H9 (cell line): ENCODE results near the gene MESP1. TPM values are rescaled to one million over a fixed set of nuclear protein-coding genes. Genes with fewer than 3 reads are reported as not detected.

ENCODE experiments used
- DNase-seq: peaks from one replicate; pipeline ENCODE4 v3.0.0-alpha.2; 2017
- H2AFZ ChIP-seq: one replicate; pipeline ENCODE4 v1.6.1; 2013; ENCODE audit warnings: mild to moderate bottlenecking, low read length, control low read depth, moderate library complexity
- H2AK5ac ChIP-seq: 2 replicates; pipeline ENCODE4 v1.6.1; 2013; ENCODE audit warnings: low read length, control low read depth, mixed read lengths; ENCODE audit not compliant: insufficient read length
- H2BK120ac ChIP-seq: one replicate; pipeline ENCODE4 v1.6.1; 2013; ENCODE audit warnings: low read depth, mild to moderate bottlenecking, low read length, control low read depth, inconsistent platforms; ENCODE audit not compliant: poor library complexity, severe bottlenecking
- H2BK12ac ChIP-seq: 2 replicates; pipeline ENCODE4 v1.6.1; 2013; ENCODE audit warnings: low read length, control low read depth, mixed read lengths, low read depth; ENCODE audit not compliant: insufficient read length
- H2BK15ac ChIP-seq: 2 replicates; pipeline ENCODE4 v1.6.1; 2013; ENCODE audit warnings: low read depth, low read length, control low read depth
- H2BK20ac ChIP-seq: one replicate; pipeline ENCODE4 v1.6.1; 2013; ENCODE audit warnings: low read depth, mild to moderate bottlenecking, low read length, control low read depth, inconsistent platforms; ENCODE audit not compliant: poor library complexity, severe bottlenecking
- H2BK5ac ChIP-seq: 2 replicates; pipeline ENCODE4 v1.6.1; 2013; ENCODE audit warnings: low read length, control low read depth, mixed read lengths; ENCODE audit not compliant: insufficient read length
- H3K14ac ChIP-seq: 2 replicates; pipeline ENCODE4 v1.6.1; 2013; ENCODE audit warnings: low read length, control low read depth; ENCODE audit not compliant: insufficient read depth
- H3K18ac ChIP-seq: 2 replicates; pipeline ENCODE4 v1.6.1; 2013; ENCODE audit warnings: low read depth, mild to moderate bottlenecking, mixed read lengths, low read length, control low read depth; ENCODE audit not compliant: insufficient read length
- H3K23ac ChIP-seq: 2 replicates; pipeline ENCODE4 v1.6.1; 2013; ENCODE audit warnings: low read length, control low read depth, mixed read lengths, low read depth; ENCODE audit not compliant: insufficient read length
- H3K23me2 ChIP-seq: 2 replicates; pipeline ENCODE4 v1.6.1; 2013; ENCODE audit warnings: low read depth, mild to moderate bottlenecking, mixed read lengths, low read length, control low read depth; ENCODE audit not compliant: insufficient read length, poor library complexity, severe bottlenecking
- H3K27ac ChIP-seq: 2 replicates; pipeline ENCODE4 v1.5.1; 2013; ENCODE audit warnings: low read length, control low read depth, mixed read lengths, low read depth; ENCODE audit not compliant: insufficient read length
- H3K27me3 ChIP-seq: 2 replicates; pipeline ENCODE4 v1.6.1; 2013; ENCODE audit warnings: low read length, control low read depth, inconsistent platforms; ENCODE audit not compliant: insufficient read depth
- H3K4ac ChIP-seq: 2 replicates; pipeline ENCODE4 v1.6.1; 2013; ENCODE audit warnings: low read depth, mild to moderate bottlenecking, control low read depth, inconsistent platforms, low read length, moderate library complexity
- H3K4me1 ChIP-seq: 2 replicates; pipeline ENCODE4 v1.6.1; 2013; ENCODE audit warnings: low read length, control low read depth, inconsistent platforms; ENCODE audit not compliant: insufficient read depth
- H3K4me2 ChIP-seq: 2 replicates; pipeline ENCODE4 v1.6.1; 2013; ENCODE audit warnings: low read length, control low read depth, mixed read lengths; ENCODE audit not compliant: insufficient read length, insufficient read depth
- H3K56ac ChIP-seq: 2 replicates; pipeline ENCODE4 v1.6.1; 2013; ENCODE audit warnings: low read depth, mild to moderate bottlenecking, mixed read lengths, low read length, control low read depth; ENCODE audit not compliant: insufficient read length
- H3K79me1 ChIP-seq: 2 replicates; pipeline ENCODE4 v1.6.1; 2013; ENCODE audit warnings: low read depth, mild to moderate bottlenecking, moderate library complexity, low read length, control low read depth, inconsistent platforms; ENCODE audit not compliant: insufficient read depth, poor library complexity, severe bottlenecking
- H3K79me2 ChIP-seq: 2 replicates; pipeline ENCODE4 v1.6.1; 2013; ENCODE audit warnings: low read length, control low read depth, inconsistent platforms; ENCODE audit not compliant: insufficient read depth
- H3K9ac ChIP-seq: 2 replicates; pipeline ENCODE4 v1.6.1; 2013; ENCODE audit warnings: low read length, control low read depth, mixed read lengths; ENCODE audit not compliant: insufficient read length; ENCODE audit errors: extremely low read depth
- H3K9me3 ChIP-seq: one replicate; pipeline ENCODE4 v1.6.1; 2013; ENCODE audit warnings: low read depth, low read length, inconsistent platforms; ENCODE audit not compliant: control insufficient read depth
- H3T11ph ChIP-seq: one replicate; pipeline ENCODE4 v1.6.1; 2013; ENCODE audit warnings: mild to moderate bottlenecking, low read length, control low read depth, inconsistent platforms
- H4K20me1 ChIP-seq: one replicate; pipeline ENCODE4 v1.6.1; 2013; ENCODE audit not compliant: control insufficient read depth, insufficient read length, insufficient read depth
- H4K5ac ChIP-seq: 2 replicates; pipeline ENCODE4 v1.6.1; 2013; ENCODE audit warnings: low read depth, mild to moderate bottlenecking, mixed read lengths, low read length, control low read depth; ENCODE audit not compliant: insufficient read length
- H4K8ac ChIP-seq: replicated peaks from 2 replicates; pipeline ENCODE4 v1.6.1; 2013; ENCODE audit warnings: low read length, control low read depth, mixed read lengths, low read depth; ENCODE audit not compliant: insufficient read length
- H4K91ac ChIP-seq: 2 replicates; pipeline ENCODE4 v1.6.1; 2013; ENCODE audit warnings: low read depth, mild to moderate bottlenecking, moderate library complexity, mixed read lengths, low read length, control low read depth; ENCODE audit not compliant: insufficient read length
- H3K27ac Mint-ChIP-seq, 3 experiments: 2 replicates in 2 of 3; 3 replicates in 1 of 3; pipeline ENCODE4 v1.8.0; 2020 to 2021; ENCODE audit warnings: mixed read lengths in 3 of 3, mild to moderate bottlenecking in 1 of 3, moderate library complexity in 1 of 3
- H3K27me3 Mint-ChIP-seq: 2 replicates; pipeline ENCODE4 v1.8.0; 2021; ENCODE audit warnings: low read depth, mild to moderate bottlenecking, moderate library complexity, mixed read lengths
- H3K36me3 Mint-ChIP-seq, 3 experiments: 2 replicates in 2 of 3; 3 replicates in 1 of 3; pipeline ENCODE4 v1.8.0; 2020 to 2021; ENCODE audit warnings: low read depth in 3 of 3, mixed read lengths in 3 of 3; ENCODE audit not compliant: insufficient read depth in 1 of 3
- H3K4me1 Mint-ChIP-seq, 2 experiments: 2 replicates each; pipeline ENCODE4 v1.8.0; 2020; ENCODE audit warnings: mixed read lengths in 2 of 2
- H3K4me3 Mint-ChIP-seq, 2 experiments: 2 replicates in 1 of 2; 3 replicates in 1 of 2; pipeline ENCODE4 v1.8.0; 2020 to 2021; ENCODE audit warnings: mild to moderate bottlenecking in 2 of 2, mixed read lengths in 2 of 2, moderate library complexity in 1 of 2
- H3K9me3 Mint-ChIP-seq, 2 experiments: 2 replicates in 1 of 2; 3 replicates in 1 of 2; pipeline ENCODE4 v1.8.0; 2020; ENCODE audit warnings: mild to moderate bottlenecking in 2 of 2, mixed read lengths in 2 of 2, moderate library complexity in 1 of 2
- whole genome bisulfite sequencing: extraction: QIAGEN DNeasy Blood & Tissue Kit; methylation state at CpG from one replicate; pipeline ENCODE4 v1.1.7; 2013; ENCODE audit warnings: missing lambda C conversion rate, low lambda C conversion rate, mixed read lengths; ENCODE audit not compliant: insufficient read length; ENCODE audit errors: extremely low coverage; 5-methylcytosine and 5-hydroxymethylcytosine counted together
- total RNA-seq: library from RNA; stranded (reverse); gene quantifications from 2 replicates; pipeline ENCODE4 v1.2.1, GENCODE V29; 2021
- TF ChIP-seq, protein P1 (sequence below): fragments of 200-600 bp; sonication (generic); conservative IDR thresholded peaks from 3 replicates; pipeline ENCODE4 v1.8.0; 2021; ENCODE audit warnings: antibody characterized with exemption, mild to moderate bottlenecking

The MESP1 gene
- total RNA-seq, 1 experiment from 2014 or later, result not detected

DNA sequence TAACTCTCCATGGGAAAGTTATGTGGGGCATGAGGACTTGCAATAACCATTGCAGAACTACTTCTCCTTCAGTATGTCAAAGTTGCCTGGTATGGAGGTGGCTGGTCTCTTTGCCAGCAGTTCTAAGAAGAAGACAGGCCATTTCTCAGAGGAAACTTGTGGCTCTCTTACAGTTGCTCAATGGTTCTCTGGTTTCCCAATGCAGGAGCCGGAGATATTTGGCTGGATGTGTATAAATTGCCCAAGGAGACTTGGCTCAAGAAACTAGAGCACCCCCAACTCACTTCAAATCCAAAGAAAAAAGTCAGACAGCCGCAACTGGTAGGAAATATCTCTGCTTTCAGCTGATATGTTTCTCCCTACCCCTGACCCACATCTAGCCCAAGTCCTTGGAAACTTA lies 36.3 kb downstream of the MESP1 start:
- Histone ChIP-seq H3K27me3 (no peaks in the 10 kb centered on the region), H4K91ac (no peak overlapping the region), H2BK15ac (no peak overlapping the region), H3K4ac (no peak overlapping the region), H3K9me3 (no peaks in the 10 kb centered on the region), H2AK5ac (no peak overlapping the region), H4K8ac (no peak overlapping the region), H2BK5ac (no peak overlapping the region), H3K4me1 (no peaks in the 10 kb centered on the region; the same call in 1 of the 2 replicates), H3K27ac (no peak overlapping the region), H2BK120ac (no peak overlapping the region), H4K20me1 (no peaks in the 10 kb centered on the region), H3K18ac (no peak overlapping the region), H3K79me2 (no peaks in the 10 kb centered on the region), H3K14ac (no peak overlapping the region), H2BK20ac (no peak overlapping the region), H3K23ac (no peak overlapping the region), H2AFZ (no peak overlapping the region), H3K23me2 (no peaks in the 10 kb centered on the region), H3K4me2 (no peak overlapping the region), H3K9ac (no peak overlapping the region), H3K79me1 (no peaks in the 10 kb centered on the region), H3K56ac (no peak overlapping the region), H3T11ph (no peak overlapping the region), H4K5ac (no peak overlapping the region), H2BK12ac (no peak overlapping the region)
- Mint-ChIP-seq H3K4me1 (no peaks in the 10 kb centered on the region), H3K27me3 (peaks cover 2% of the 10 kb centered on the region; the same call in 1 of the 2 replicates), H3K9me3 (no peaks in the 10 kb centered on the region), H3K27ac (no peak overlapping the region), H3K36me3 (no peaks in the 10 kb centered on the region), H3K4me3 (no peak overlapping the region)
- no CpG with 5 or more reads among the region's 2 CpGs for WGBS
- no peak for DNase-seq
- TF ChIP-seq, protein P1, sequence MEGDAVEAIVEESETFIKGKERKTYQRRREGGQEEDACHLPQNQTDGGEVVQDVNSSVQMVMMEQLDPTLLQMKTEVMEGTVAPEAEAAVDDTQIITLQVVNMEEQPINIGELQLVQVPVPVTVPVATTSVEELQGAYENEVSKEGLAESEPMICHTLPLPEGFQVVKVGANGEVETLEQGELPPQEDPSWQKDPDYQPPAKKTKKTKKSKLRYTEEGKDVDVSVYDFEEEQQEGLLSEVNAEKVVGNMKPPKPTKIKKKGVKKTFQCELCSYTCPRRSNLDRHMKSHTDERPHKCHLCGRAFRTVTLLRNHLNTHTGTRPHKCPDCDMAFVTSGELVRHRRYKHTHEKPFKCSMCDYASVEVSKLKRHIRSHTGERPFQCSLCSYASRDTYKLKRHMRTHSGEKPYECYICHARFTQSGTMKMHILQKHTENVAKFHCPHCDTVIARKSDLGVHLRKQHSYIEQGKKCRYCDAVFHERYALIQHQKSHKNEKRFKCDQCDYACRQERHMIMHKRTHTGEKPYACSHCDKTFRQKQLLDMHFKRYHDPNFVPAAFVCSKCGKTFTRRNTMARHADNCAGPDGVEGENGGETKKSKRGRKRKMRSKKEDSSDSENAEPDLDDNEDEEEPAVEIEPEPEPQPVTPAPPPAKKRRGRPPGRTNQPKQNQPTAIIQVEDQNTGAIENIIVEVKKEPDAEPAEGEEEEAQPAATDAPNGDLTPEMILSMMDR, result no peak
